GM12873 (cell line): ENCODE data around the gene AIPL1.
A peak's percentile ranks its signal among the peaks of the same experiment; 100 is the strongest.

Source experiments
- CTCF ChIP-seq: IDR thresholded peaks from 2 replicates; pipeline ENCODE4 v1.5.1; 2012; ENCODE audit warnings: low read depth, mild to moderate bottlenecking, moderate library complexity, low read length, control low read depth; ENCODE audit not compliant: insufficient read depth; ENCODE audit errors: missing control alignments

AIPL1 gene

GRCh38 chr17:6476810-6477179 lies 41.9 kb upstream of the AIPL1 start:
- no peak for TF ChIP-seq CTCF

GRCh38 chr17:6476076-6476809 lies 41.3 kb upstream of the AIPL1 start:
- no peak for TF ChIP-seq CTCF

GRCh38 chr17:6475411-6475810 lies 40.5 kb upstream of the AIPL1 start:
- no peak for TF ChIP-seq CTCF

DNA sequence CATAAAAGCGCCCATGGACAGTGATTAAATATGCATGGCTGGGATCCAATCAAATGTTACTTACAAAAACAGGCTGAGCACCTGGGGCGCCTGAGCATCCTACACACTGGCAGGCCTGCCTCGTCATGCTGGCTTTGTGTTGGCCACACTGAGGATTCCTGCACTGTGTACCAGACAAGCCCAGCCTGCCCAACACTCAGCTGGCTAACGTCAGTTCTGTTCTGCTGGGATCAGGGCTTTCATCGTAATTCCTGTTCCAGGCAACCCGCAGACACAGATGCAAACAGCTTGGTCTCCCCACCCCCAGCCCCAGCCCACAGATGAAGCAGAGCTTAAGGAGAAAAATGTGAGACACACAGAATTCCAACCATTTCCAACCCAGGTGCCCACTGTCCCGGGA lies 40.0 kb upstream of the AIPL1 start:
- no peak for TF ChIP-seq CTCF

- no peak for TF ChIP-seq CTCF
These were observed 39.5 kb upstream of the AIPL1 start for GRCh38 chr17:6474376-6474775.

- peak; percentile 98 for TF ChIP-seq CTCF
These were observed 38.3 kb upstream of the AIPL1 start for GRCh38 chr17:6473128-6473767.

- no peak for TF ChIP-seq CTCF
These were observed 37.6 kb upstream of the AIPL1 start for GRCh38 chr17:6472517-6472916.
